GM12878 (cell line): ENCODE measurements around the gene MED19. TPM values are rescaled to one million over a fixed set of nuclear protein-coding genes. Genes with fewer than 3 reads are reported as not detected.
A peak's percentile ranks its signal among the peaks of the same experiment; 100 is the strongest.

Source experiments
- BMI1 ChIP-seq: fragments of 450-650 bp; IDR thresholded peaks from 2 replicates; pipeline ENCODE4 v1.6.1; 2016; ENCODE audit warnings: mild to moderate bottlenecking, moderate library complexity, borderline replicate concordance
- CHD2 ChIP-seq: IDR thresholded peaks from 2 replicates; pipeline ENCODE4 v1.6.1; 2011; ENCODE audit warnings: low read depth, low read length, improper control_type of control experiment, borderline replicate concordance
- CREM ChIP-seq: IDR thresholded peaks from 2 replicates; pipeline ENCODE4 v1.6.1; 2014; ENCODE audit warnings: antibody characterized with exemption, low read depth
- EED ChIP-seq: sonication (generic); IDR thresholded peaks from 2 replicates; pipeline ENCODE4 v1.6.1; 2016; ENCODE audit warnings: antibody characterized with exemption, low read depth
- HCFC1 ChIP-seq: fragments of 150-350 bp; IDR thresholded peaks from 2 replicates; pipeline ENCODE4 v1.6.1; 2014; ENCODE audit warnings: low read length
- HDGF ChIP-seq: fragments of 450-650 bp; IDR thresholded peaks from 2 replicates; pipeline ENCODE4 v1.6.1; 2016; ENCODE audit warnings: antibody characterized with exemption
- MEF2B ChIP-seq: fragments of 450-650 bp; IDR thresholded peaks from 2 replicates; pipeline ENCODE4 v1.6.1; 2018; ENCODE audit warnings: mild to moderate bottlenecking, moderate library complexity; ENCODE audit not compliant: partially characterized antibody, poor library complexity, severe bottlenecking
- NR2C1 ChIP-seq: fragments of 450-650 bp; IDR thresholded peaks from 2 replicates; pipeline ENCODE4 v1.6.1; 2017; ENCODE audit warnings: antibody characterized with exemption, mild to moderate bottlenecking, moderate library complexity
- PAX8 ChIP-seq: fragments of 450-650 bp; IDR thresholded peaks from 2 replicates; pipeline ENCODE4 v1.6.1; 2017; ENCODE audit warnings: mild to moderate bottlenecking, moderate library complexity
- PML ChIP-seq: IDR thresholded peaks from 2 replicates; pipeline ENCODE4 v1.6.1; 2012; ENCODE audit warnings: low read length, inconsistent platforms
- RBBP5 ChIP-seq: fragments of 200-600 bp; sonication (generic); conservative IDR thresholded peaks from 2 replicates; pipeline ENCODE4 v1.6.1; 2016
- RUNX3 ChIP-seq: IDR thresholded peaks from 2 replicates; pipeline ENCODE4 v1.6.1; 2012; ENCODE audit warnings: low read length, inconsistent platforms
- SMC3 ChIP-seq: IDR thresholded peaks from 2 replicates; pipeline ENCODE4 v1.6.1; 2011; ENCODE audit warnings: low read length, improper control_type of control experiment, borderline replicate concordance
- SP1 ChIP-seq: IDR thresholded peaks from one replicate; pipeline ENCODE4 v1.6.1; 2011; ENCODE audit warnings: low read depth, low read length
- SPI1 ChIP-seq: IDR thresholded peaks from 2 replicates; pipeline ENCODE4 v1.6.1; 2011; ENCODE audit warnings: low read depth, mild to moderate bottlenecking, low read length, moderate library complexity, borderline replicate concordance; ENCODE audit not compliant: insufficient read depth
- TAF1 ChIP-seq: IDR thresholded peaks from 2 replicates; pipeline ENCODE4 v1.6.1; 2011; ENCODE audit warnings: mild to moderate bottlenecking, low read depth, low read length, borderline replicate concordance
- ZSCAN29 ChIP-seq: fragments of 450-650 bp; IDR thresholded peaks from 2 replicates; pipeline ENCODE4 v1.6.1; 2017; ENCODE audit warnings: mild to moderate bottlenecking, moderate library complexity
- ZZZ3 ChIP-seq: IDR thresholded peaks from 2 replicates; pipeline ENCODE4 v1.6.1; 2011; ENCODE audit warnings: low read depth; ENCODE audit not compliant: control insufficient read depth, insufficient read length
- polyA plus RNA-seq, 11 experiments: library from polyadenylated mRNA; depleted of rRNA in 4 of 11; unstranded in 6 of 11; stranded (reverse) in 5 of 11; fragments of >200 nt; fragmentation: Nextera tagmentation in 4 of 11; fragmentation: Illumina TruSeq in 1 of 11; extraction: Ambion mirVana in 4 of 11; extraction: Trizol in 1 of 11; gene quantifications; 1 replicate in 1 of 11; 2 replicates in 10 of 11; pipeline versions ENCODE4 v1.2.1 to v1.2.3, GENCODE V29; 2011 to 2016; ENCODE audit warnings: inconsistent platforms in 2 of 11, missing spikeins in 2 of 11, low read depth in 1 of 11
- total RNA-seq, 4 experiments: library from RNA; depleted of rRNA in 3 of 4; stranded (reverse); fragments of >200 nt in 3 of 4; fragmentation: Illumina TruSeq in 1 of 4; extraction: Trizol in 1 of 4; gene quantifications; 2 replicates each; pipeline versions ENCODE4 v1.2.1 to v1.2.3, GENCODE V29; 2013 to 2021
- TF ChIP-seq, protein P1 (sequence below): fragments of 450-650 bp; IDR thresholded peaks from 2 replicates; pipeline ENCODE4 v1.6.1; 2017; ENCODE audit warnings: antibody characterized with exemption, mild to moderate bottlenecking, moderate library complexity
- TF ChIP-seq, protein P2 (sequence below): IDR thresholded peaks from 2 replicates; pipeline ENCODE4 v1.6.1; 2012; ENCODE audit warnings: low read depth, low read length, improper control_type of control experiment

MED19 gene
- total and polyA plus RNA-seq, 10 of the 15 experiments (the other 5 are each of a cell fraction or from before 2014, with no cell fraction given) = 4.9 to 28.2 (median 17.3) TPM

GRCh38 chr11:57712256-57713150 is 488 bp upstream of the MED19 start, which contains the start of gene TMX2 (continued):
- TF ChIP-seq, protein P1, sequence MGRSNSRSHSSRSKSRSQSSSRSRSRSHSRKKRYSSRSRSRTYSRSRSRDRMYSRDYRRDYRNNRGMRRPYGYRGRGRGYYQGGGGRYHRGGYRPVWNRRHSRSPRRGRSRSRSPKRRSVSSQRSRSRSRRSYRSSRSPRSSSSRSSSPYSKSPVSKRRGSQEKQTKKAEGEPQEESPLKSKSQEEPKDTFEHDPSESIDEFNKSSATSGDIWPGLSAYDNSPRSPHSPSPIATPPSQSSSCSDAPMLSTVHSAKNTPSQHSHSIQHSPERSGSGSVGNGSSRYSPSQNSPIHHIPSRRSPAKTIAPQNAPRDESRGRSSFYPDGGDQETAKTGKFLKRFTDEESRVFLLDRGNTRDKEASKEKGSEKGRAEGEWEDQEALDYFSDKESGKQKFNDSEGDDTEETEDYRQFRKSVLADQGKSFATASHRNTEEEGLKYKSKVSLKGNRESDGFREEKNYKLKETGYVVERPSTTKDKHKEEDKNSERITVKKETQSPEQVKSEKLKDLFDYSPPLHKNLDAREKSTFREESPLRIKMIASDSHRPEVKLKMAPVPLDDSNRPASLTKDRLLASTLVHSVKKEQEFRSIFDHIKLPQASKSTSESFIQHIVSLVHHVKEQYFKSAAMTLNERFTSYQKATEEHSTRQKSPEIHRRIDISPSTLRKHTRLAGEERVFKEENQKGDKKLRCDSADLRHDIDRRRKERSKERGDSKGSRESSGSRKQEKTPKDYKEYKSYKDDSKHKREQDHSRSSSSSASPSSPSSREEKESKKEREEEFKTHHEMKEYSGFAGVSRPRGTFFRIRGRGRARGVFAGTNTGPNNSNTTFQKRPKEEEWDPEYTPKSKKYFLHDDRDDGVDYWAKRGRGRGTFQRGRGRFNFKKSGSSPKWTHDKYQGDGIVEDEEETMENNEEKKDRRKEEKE = no peak
- TF ChIP-seq HCFC1 = peak; percentile 55
- TF ChIP-seq TAF1 = peak; percentile 72; the same call in 1 of the 2 replicates
- TF ChIP-seq CREM = peak; percentile 94
- peak; percentile 99 for TF ChIP-seq NR2C1
- peak; percentile 93 for TF ChIP-seq CHD2
- no peak for TF ChIP-seq RUNX3
- TF ChIP-seq RBBP5 = no peak
- no peak for TF ChIP-seq ZZZ3
- no peak for TF ChIP-seq MEF2B
- TF ChIP-seq BMI1 = no peak
- no peak for TF ChIP-seq EED
- TF ChIP-seq HDGF = peak; percentile 77; the same call in 1 of the 2 replicates
- peak; percentile 89 for TF ChIP-seq SP1
- TF ChIP-seq PML = no peak
- no peak for TF ChIP-seq SPI1
- no peak for TF ChIP-seq SMC3
- no peak for TF ChIP-seq ZSCAN29
- TF ChIP-seq PAX8 = no peak
- TF ChIP-seq, protein P2, sequence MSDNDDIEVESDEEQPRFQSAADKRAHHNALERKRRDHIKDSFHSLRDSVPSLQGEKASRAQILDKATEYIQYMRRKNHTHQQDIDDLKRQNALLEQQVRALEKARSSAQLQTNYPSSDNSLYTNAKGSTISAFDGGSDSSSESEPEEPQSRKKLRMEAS = 0 out of 2 replicates have a peak, but pooled peaks have one; percentile 51
